IPS-15b (cell line): ENCODE results near the gene GABRR3.

ENCODE experiments used
- H3K27me3 ChIP-seq: one replicate; pipeline ENCODE4 v1.6.1; 2013; ENCODE audit warnings: low read length; ENCODE audit not compliant: control insufficient read depth, insufficient read depth
- H3K36me3 ChIP-seq: one replicate; pipeline ENCODE4 v1.6.1; 2013; ENCODE audit warnings: low read length; ENCODE audit not compliant: control insufficient read depth, insufficient read depth
- H3K4me1 ChIP-seq: one replicate; pipeline ENCODE4 v1.6.1; 2013; ENCODE audit warnings: mild to moderate bottlenecking, low read length; ENCODE audit not compliant: control insufficient read depth, insufficient read depth
- H3K4me3 ChIP-seq: one replicate; pipeline ENCODE4 v1.5.1; 2013; ENCODE audit warnings: low read depth, low read length
- H3K9ac ChIP-seq: one replicate; pipeline ENCODE4 v1.6.1; 2013; ENCODE audit warnings: low read depth, mild to moderate bottlenecking, low read length
- H3K9me3 ChIP-seq: one replicate; pipeline ENCODE4 v1.6.1; 2013; ENCODE audit warnings: mild to moderate bottlenecking, low read length; ENCODE audit not compliant: control insufficient read depth, insufficient read depth

GABRR3 gene

DNA sequence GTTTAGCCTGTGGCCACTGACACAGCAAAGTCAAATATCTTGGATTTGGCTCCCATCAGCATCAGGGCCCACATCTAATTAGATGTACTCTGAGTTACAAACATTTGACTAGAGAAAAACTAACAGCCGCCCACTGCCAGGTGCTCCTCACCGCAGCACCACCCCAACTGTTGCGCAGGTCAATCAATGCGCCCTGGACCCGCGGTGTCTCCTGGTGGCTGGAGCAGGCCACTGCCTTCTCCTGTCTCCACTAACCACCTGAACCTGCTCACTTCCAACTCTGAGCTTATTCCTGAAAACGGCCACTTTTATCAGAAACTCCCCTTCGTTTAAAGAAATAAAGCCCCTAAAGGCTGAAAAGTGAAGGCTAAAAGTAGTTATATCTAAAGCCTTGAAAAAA, 67.1 kb downstream of the GABRR3 start:
- Histone ChIP-seq H3K4me3 (no peak overlapping the region), H3K27me3 (peaks cover 11% of the 10 kb centered on the region), H3K4me1 (no peaks in the 10 kb centered on the region), H3K36me3 (no peaks in the 10 kb centered on the region), H3K9ac (no peak overlapping the region), H3K9me3 (no peaks in the 10 kb centered on the region)

- Histone ChIP-seq H3K36me3 (no peaks in the 10 kb centered on the region), H3K4me3 (no peak overlapping the region), H3K9me3 (no peaks in the 10 kb centered on the region), H3K4me1 (no peaks in the 10 kb centered on the region), H3K27me3 (no peaks in the 10 kb centered on the region), H3K9ac (no peak overlapping the region)
Observed at GRCh38 chr3:97960993-97961766, 73.9 kb downstream of the GABRR3 start.

DNA sequence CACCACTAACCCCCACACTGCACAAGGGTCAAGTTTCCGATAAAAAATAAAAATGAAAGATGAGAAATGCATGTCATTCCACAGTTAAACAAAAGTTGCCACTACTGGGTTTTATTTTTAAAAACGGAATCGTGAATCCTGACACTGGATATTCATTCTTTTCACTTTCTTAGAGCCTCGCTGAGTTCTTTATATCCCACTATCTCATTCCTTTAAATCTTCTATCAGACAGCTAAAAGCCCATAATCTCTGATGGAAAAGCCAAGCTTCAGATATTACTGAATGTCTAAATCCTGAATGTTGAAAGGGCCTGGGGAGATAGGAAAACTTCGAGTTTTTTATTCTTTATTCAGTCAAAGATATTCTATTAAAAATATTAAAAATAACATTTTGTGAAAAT, 74.6 kb downstream of the GABRR3 start:
- Histone ChIP-seq H3K9me3 (no peaks in the 10 kb centered on the region), H3K9ac (no peak overlapping the region), H3K36me3 (no peaks in the 10 kb centered on the region), H3K4me3 (no peak overlapping the region), H3K4me1 (no peaks in the 10 kb centered on the region), H3K27me3 (no peaks in the 10 kb centered on the region)

GRCh38 chr3:97959872-97960271, 75.2 kb downstream of the GABRR3 start:
- H3K9me3 ChIP-seq, result no peaks in the 10 kb centered on the region
- no peaks in the 10 kb centered on the region for H3K4me1 ChIP-seq
- H3K36me3 ChIP-seq, result no peaks in the 10 kb centered on the region
- no peak overlapping the region for H3K9ac ChIP-seq
- no peaks in the 10 kb centered on the region for H3K27me3 ChIP-seq
- H3K4me3 ChIP-seq, result no peak overlapping the region

DNA sequence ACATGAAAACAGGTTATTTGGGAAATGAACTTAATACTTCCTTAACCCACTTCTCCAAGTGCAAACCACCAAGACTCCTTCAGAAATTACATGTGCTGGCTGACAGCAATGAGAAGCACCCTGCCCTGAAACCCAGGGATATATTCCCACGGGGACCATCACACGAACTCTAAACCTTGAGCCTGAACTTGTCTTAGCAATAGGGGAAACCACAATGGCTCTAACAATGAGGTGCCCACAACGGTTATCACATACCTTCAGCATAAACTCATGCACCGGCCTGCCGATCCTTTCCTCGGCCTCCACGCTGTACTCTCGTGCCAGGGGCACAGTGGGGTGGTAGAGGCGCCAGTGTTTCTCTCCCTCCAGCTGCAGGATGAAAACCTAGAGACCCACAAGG, 76.3 kb downstream of the GABRR3 start:
- Histone ChIP-seq H3K4me1 (no peaks in the 10 kb centered on the region), H3K36me3 (no peaks in the 10 kb centered on the region), H3K4me3 (no peak overlapping the region), H3K27me3 (no peaks in the 10 kb centered on the region), H3K9me3 (no peaks in the 10 kb centered on the region), H3K9ac (no peak overlapping the region)

DNA sequence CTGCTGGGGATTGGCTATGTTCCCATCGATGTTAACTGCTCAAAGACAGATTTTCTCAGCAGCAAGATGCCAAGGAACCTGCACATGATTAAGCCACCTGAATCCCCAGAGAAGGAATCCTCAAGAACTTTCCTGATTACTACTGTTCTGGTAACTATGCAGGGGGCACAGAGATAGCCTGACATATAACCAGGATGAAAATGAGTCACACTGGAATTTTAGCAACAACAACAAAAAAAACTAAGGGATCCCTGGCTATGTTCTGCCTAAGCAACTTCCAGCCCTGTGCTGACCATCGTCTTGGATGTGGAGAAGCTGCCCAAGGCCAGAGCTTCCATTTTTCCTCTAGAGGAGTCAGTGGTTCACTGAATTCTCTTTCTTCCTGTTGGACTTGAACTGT, 76.7 kb downstream of the GABRR3 start:
- Histone ChIP-seq H3K4me3 (no peak overlapping the region), H3K27me3 (no peaks in the 10 kb centered on the region), H3K36me3 (no peaks in the 10 kb centered on the region), H3K9ac (no peak overlapping the region), H3K9me3 (no peaks in the 10 kb centered on the region), H3K4me1 (no peaks in the 10 kb centered on the region)

DNA sequence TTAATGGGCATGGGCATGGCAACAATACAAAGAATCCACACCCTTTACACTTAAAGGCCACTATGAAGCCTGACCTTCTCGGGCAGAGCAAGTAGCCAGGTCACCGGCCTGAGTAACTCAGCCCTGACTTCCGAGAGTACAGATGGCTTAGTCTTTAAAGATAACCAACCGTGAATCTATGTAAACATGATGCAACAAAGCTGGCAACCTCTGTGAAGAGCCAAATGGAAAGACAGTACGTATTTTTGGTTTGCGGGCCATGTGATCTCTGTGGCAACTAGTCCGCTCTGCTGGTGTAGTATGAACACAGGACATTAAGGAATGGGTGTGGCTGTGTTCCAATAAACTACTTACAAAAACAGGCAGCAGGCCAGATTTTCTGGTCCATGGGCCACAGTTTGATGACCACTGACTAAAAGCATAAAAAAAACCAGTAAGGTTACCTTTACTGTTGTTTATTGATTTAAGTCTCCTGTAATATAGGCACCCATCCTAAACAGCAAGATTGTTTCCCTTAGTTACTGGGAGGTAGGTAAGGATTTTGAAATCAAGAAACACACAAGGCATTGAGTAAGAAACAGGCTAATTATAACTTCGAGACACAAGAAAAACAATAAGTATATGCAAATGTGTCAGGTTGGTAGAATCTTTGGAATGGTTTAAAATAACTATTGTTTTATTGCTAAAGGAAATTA, 77.4 kb downstream of the GABRR3 start:
- Histone ChIP-seq H3K4me1 (no peaks in the 10 kb centered on the region), H3K36me3 (no peaks in the 10 kb centered on the region), H3K27me3 (no peaks in the 10 kb centered on the region), H3K9me3 (no peaks in the 10 kb centered on the region), H3K4me3 (no peak overlapping the region), H3K9ac (no peak overlapping the region)

DNA sequence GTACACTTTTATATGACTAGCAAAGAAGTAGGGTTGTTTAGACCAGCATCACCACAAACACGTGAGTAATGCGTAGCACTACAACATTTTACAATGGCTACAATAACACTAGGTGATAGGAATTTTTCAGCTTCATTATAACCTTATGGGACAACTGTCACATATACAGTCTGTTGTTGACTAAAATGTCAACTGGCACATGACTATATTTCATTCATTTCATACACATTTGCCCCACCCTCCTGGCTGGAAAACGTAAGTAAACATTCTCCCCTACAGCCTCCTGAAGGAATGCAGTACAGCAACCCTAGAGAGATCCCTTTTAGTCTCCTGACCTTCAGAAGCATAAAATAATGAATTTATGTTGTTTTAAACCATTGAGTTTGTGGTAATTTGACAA, 79.1 kb downstream of the GABRR3 start:
- no peaks in the 10 kb centered on the region for H3K4me1 ChIP-seq
- no peaks in the 10 kb centered on the region for H3K27me3 ChIP-seq
- H3K9me3 ChIP-seq, result no peaks in the 10 kb centered on the region
- no peaks in the 10 kb centered on the region for H3K36me3 ChIP-seq
- H3K9ac ChIP-seq, result no peak overlapping the region
- H3K4me3 ChIP-seq, result no peak overlapping the region

DNA sequence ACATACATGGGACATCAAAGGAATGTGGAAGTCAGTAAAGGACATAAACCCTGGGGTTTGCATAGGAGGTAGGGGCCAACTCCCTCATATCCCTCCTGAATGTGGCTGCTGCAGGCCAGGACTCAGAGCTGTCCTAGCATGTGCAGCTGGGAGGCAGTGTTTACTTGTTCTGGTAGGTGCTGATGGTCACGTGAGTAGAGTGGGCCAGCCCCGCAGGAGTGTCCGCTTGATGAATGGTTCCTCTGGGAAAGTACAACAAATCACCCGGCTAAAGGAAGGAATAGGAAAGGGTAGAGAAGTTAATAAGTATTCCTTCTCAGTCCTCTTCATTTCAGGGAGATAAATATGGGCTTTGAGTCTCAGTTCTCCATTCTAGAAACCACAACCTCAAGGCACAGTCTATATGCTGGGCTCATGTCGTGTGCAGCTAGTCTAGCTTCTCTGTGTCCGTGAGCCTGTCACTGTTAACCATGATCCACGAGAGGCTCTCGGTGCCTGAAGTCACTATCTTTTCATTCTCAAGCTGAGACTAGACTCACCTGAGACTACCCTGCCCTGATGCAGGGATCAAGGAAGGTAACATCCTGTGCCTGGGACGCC, 80.8 kb downstream of the GABRR3 start:
- no peaks in the 10 kb centered on the region for H3K36me3 ChIP-seq
- H3K27me3 ChIP-seq, result no peaks in the 10 kb centered on the region
- H3K4me3 ChIP-seq, result no peak overlapping the region
- H3K4me1 ChIP-seq, result no peaks in the 10 kb centered on the region
- no peaks in the 10 kb centered on the region for H3K9me3 ChIP-seq
- H3K9ac ChIP-seq, result no peak overlapping the region

GRCh38 chr3:97952872-97953271, 82.2 kb downstream of the GABRR3 start:
- H3K4me1 ChIP-seq, result no peaks in the 10 kb centered on the region
- no peaks in the 10 kb centered on the region for H3K27me3 ChIP-seq
- H3K9me3 ChIP-seq, result no peaks in the 10 kb centered on the region
- no peaks in the 10 kb centered on the region for H3K36me3 ChIP-seq
- H3K4me3 ChIP-seq, result no peak overlapping the region
- H3K9ac ChIP-seq, result no peak overlapping the region

DNA sequence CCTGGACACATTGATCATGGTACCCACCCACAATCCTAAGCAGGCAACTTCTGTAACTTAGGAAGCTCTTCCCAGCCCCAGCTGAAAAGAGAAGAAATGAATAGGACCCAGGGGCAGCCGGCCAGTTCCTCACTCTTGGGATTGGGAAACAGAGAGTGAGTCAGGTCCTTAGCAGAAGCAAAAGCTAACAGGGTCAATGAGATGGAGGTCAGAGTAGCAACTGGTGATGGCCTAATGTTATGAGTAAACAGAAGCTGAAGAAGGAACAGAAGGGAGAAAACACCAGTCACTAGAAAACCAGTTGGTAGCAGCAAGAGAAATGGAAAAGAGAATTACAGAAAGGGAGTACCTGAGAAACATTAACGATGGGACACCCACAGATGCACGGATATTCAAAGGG, 82.8 kb downstream of the GABRR3 start:
- Histone ChIP-seq H3K36me3 (no peaks in the 10 kb centered on the region), H3K9ac (no peak overlapping the region), H3K4me1 (no peaks in the 10 kb centered on the region), H3K9me3 (no peaks in the 10 kb centered on the region), H3K4me3 (no peak overlapping the region), H3K27me3 (no peaks in the 10 kb centered on the region)

GRCh38 chr3:97950360-97950759, 84.8 kb downstream of the GABRR3 start:
- Histone ChIP-seq H3K4me1 (no peaks in the 10 kb centered on the region), H3K4me3 (no peak overlapping the region), H3K9me3 (no peaks in the 10 kb centered on the region), H3K36me3 (no peaks in the 10 kb centered on the region), H3K27me3 (no peaks in the 10 kb centered on the region), H3K9ac (no peak overlapping the region)
